A673 (cell line): ENCODE measurements around the gene LARP4B. TPM values are rescaled to one million over a fixed set of nuclear protein-coding genes. Genes with fewer than 3 reads are reported as not detected.

ENCODE experiments used
- BruUV-seq: library from RNA; stranded (reverse); fragments of 400-500 nt; replicated peaks from 2 replicates; lab custom pipeline; 2021; lab: Mats Ljungman, UMichigan
- CTCF ChIA-PET: fragments of 300-600 bp; sonication (Branson Sonifier 250); formaldehyde crosslinking; loops from one replicate; lab custom pipeline; 2022; ENCODE audit warnings: antibody characterized with exemption; lab: Charles Lee
- POLR2A ChIA-PET: fragments of 300-600 bp; sonication (Branson Sonifier 250); formaldehyde crosslinking; loops from one replicate; lab custom pipeline; 2022; ENCODE audit warnings: antibody characterized with exemption; ENCODE audit not compliant: low non-redundant PET; lab: Charles Lee
- DNase-seq: peaks from one replicate; pipeline ENCODE4 v3.0.0-alpha.2; 2015; ENCODE audit warnings: low spot score
- H3K27ac ChIP-seq: fragments of 200-600 bp; sonication (generic); 2 replicates; pipeline ENCODE4 v1.5.1; 2016; ENCODE audit warnings: mixed run types, low read depth, mild to moderate bottlenecking, mixed read lengths, antibody characterized with exemption, low read length; ENCODE audit not compliant: poor library complexity, severe bottlenecking
- H3K27me3 ChIP-seq: fragments of 200-600 bp; sonication (generic); replicated peaks from 2 replicates; pipeline ENCODE4 v1.6.1; 2017; ENCODE audit warnings: mixed run types, low read depth, mild to moderate bottlenecking, mixed read lengths, antibody characterized with exemption, low read length; ENCODE audit not compliant: insufficient read depth, poor library complexity
- H3K36me3 ChIP-seq: fragments of 200-600 bp; sonication (generic); 2 replicates; pipeline ENCODE4 v1.6.1; 2016; ENCODE audit warnings: mixed run types, mild to moderate bottlenecking, mixed read lengths, antibody characterized with exemption, low read length; ENCODE audit not compliant: insufficient read depth, poor library complexity, severe bottlenecking
- H3K4me1 ChIP-seq: fragments of 200-600 bp; sonication (generic); 2 replicates; pipeline ENCODE4 v1.6.1; 2017; ENCODE audit warnings: mixed run types, mild to moderate bottlenecking, mixed read lengths, antibody characterized with exemption, low read length; ENCODE audit not compliant: insufficient read depth, poor library complexity, severe bottlenecking
- H3K4me3 ChIP-seq: fragments of 200-600 bp; sonication (generic); 2 replicates; pipeline ENCODE4 v1.5.1; 2016; ENCODE audit warnings: low read depth, mixed run types, mild to moderate bottlenecking, mixed read lengths, low read length; ENCODE audit not compliant: poor library complexity, severe bottlenecking
- H3K9me3 ChIP-seq: fragments of 200-600 bp; sonication (generic); 2 replicates; pipeline ENCODE4 v1.6.1; 2016; ENCODE audit warnings: mixed run types, low read depth, mild to moderate bottlenecking, mixed read lengths, antibody characterized with exemption, low read length; ENCODE audit not compliant: poor library complexity, severe bottlenecking
- CTCF ChIP-seq: fragments of 300-800, 200-600 bp; sonication (generic); conservative IDR thresholded peaks from 2 replicates; pipeline ENCODE4 v1.5.1; 2017; ENCODE audit warnings: low read depth, mild to moderate bottlenecking, antibody characterized with exemption, low read length, moderate library complexity, mixed read lengths
- EZH2 ChIP-seq: fragments of 200-600 bp; sonication (generic); IDR thresholded peaks from 2 replicates; pipeline ENCODE4 v1.6.1; 2017; ENCODE audit warnings: borderline replicate concordance, low read depth, mild to moderate bottlenecking, mixed read lengths, antibody characterized with exemption, low read length; ENCODE audit not compliant: poor library complexity, severe bottlenecking
- intact Hi-C: fragments of 100-400 bp; cut with micrococcal nuclease; formaldehyde crosslinking; loops from one replicate; pipeline ENCODE4 v1.10.0; 2022; ENCODE audit not compliant: unreplicated experiment
- total RNA-seq: library from RNA; stranded (reverse); gene quantifications from 2 replicates; pipeline ENCODE4 v1.2.3, GENCODE V29; 2021

LARP4B gene
- total RNA-seq, 1 experiment from 2014 or later, result 101 TPM

DNA sequence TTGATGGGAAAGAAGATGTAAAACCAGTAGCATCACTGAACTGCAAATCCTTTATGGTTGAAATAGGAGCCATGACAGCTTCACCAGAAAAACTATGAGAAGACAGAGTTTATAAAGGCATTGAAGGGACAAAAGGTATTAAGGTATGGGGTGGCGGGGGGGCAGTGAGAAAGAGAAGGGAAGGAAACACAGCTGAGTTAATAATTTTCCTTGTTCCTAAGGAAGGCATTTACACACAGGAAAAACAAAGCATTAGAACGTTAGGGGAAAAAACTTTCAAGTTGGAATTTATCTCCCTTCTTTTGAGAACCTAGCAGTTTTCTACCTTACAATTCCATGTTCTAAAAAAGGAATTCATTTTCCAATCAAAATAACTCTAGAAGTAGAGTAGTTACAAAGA lies 4.4 kb downstream of the LARP4B start:
- Histone ChIP-seq H3K4me3 (no peak overlapping the region), H3K27me3 (no peaks in the 10 kb centered on the region), H3K4me1 (peaks cover 9% of the 10 kb centered on the region), H3K36me3 (peaks cover 10% of the 10 kb centered on the region), H3K9me3 (no peaks in the 10 kb centered on the region), H3K27ac (no peak overlapping the region)
- intact Hi-C loops, result no loop called here
- no peak for TF ChIP-seq EZH2
- no peak for TF ChIP-seq CTCF
- BruUV-seq, result no TSS peak
- POLR2A ChIA-PET, result no interaction called here
- DNase-seq, result no peak
- CTCF ChIA-PET, result no interaction called here

DNA sequence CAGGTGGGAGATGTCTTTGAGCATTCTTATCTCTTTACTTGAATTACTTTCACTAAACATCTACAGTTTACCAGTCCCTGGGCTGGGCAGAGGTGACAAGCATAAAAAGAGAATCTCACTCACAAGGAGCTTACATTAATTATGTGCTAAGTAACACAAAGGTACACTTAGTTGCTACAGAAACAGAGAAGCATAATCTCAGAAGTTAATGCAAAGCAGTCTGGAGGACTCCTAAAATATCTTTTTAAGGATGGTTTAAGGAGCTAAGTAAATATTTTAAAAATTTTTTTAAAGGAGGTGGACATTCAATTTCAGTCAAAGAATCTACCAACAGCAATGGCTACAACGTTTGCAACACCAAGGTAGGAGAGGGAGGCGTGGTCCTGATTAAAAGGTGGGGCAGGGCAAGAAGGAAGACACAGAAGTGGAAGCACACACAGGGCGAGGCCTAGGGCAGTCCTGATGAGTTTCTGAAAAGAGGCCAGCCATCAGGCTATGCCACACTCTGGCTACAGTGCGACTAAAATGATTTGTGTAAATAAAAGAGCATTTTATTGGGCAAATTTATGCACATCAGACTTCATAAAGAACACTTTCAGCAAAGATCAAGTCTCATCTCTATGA lies 5.3 kb downstream of the LARP4B start:
- CTCF ChIA-PET, result no interaction called here
- H3K27me3 ChIP-seq, result no peaks in the 10 kb centered on the region
- TF ChIP-seq CTCF (no peak), EZH2 (no peak)
- H3K4me1 ChIP-seq, result peaks cover 9% of the 10 kb centered on the region
- H3K9me3 ChIP-seq, result no peaks in the 10 kb centered on the region
- no peak overlapping the region for H3K4me3 ChIP-seq
- no TSS peak for BruUV-seq
- no peak overlapping the region for H3K27ac ChIP-seq
- DNase-seq, result no peak
- peaks cover 10% of the 10 kb centered on the region for H3K36me3 ChIP-seq
- POLR2A ChIA-PET, result no interaction called here
- intact Hi-C loops, result no loop called here

DNA sequence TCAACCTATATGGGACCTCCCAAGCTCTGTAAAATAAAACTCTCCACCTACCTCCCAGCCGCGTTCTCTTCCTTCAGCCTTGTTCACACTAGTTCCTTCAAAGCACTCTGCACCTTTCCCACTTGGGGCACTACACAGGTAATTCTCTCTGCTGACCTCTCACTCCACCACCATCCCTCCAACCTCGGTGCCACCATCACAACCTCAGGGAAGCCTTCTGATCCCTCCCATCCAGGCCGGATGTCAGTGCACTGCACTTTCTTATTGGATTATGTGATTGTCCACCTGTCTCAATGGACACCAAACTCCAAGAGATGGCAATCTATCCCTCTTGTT lies 7.0 kb downstream of the LARP4B start:
- no peaks in the 10 kb centered on the region for H3K27me3 ChIP-seq
- DNase-seq, result no peak
- no peaks in the 10 kb centered on the region for H3K9me3 ChIP-seq
- BruUV-seq, result no TSS peak
- intact Hi-C loops, result no loop called here
- POLR2A ChIA-PET, result no interaction called here
- peaks cover 10% of the 10 kb centered on the region for H3K36me3 ChIP-seq
- no peak overlapping the region for H3K4me3 ChIP-seq
- H3K4me1 ChIP-seq, result peaks cover 3% of the 10 kb centered on the region
- H3K27ac ChIP-seq, result no peak overlapping the region
- TF ChIP-seq CTCF (no peak), EZH2 (no peak)
- CTCF ChIA-PET, result no interaction called here
